Left lung (tissue), 10 donors: Measurements from ENCODE around the gene CISH. TPM values are rescaled to one million over a fixed set of nuclear protein-coding genes. Genes with fewer than 3 reads are reported as not detected.
A peak's percentile ranks its signal among the peaks of the same experiment; 100 is the strongest.

ENCODE experiments used
- ATAC-seq: fragments of 200-7000 bp; cut with Tn5 transposase; one replicate; pipeline ENCODE4 v1.9.1; 2020; ENCODE audit warnings: moderate library complexity
- DNase-seq, 4 donors: peaks; one replicate each; pipeline ENCODE4 v3.0.0-alpha.2; 2013 to 2020
- H3K27ac ChIP-seq, 2 donors: fragments of 200-600 bp; sonication (generic) in 1 of 2; one replicate each; pipeline versions ENCODE4 v1.5.0 to v1.8.0; 2020 to 2021
- H3K27me3 ChIP-seq, 2 donors: fragments of 200-600 bp; sonication (generic) in 1 of 2; one replicate each; pipeline versions ENCODE4 v1.5.0 to v1.8.0; 2020 to 2021
- H3K36me3 ChIP-seq, 2 donors: fragments of 200-600 bp; sonication (generic) in 1 of 2; one replicate each; pipeline versions ENCODE4 v1.5.0 to v1.8.0; 2020 to 2021
- H3K4me1 ChIP-seq, 2 donors: fragments of 200-600 bp; one replicate each; pipeline ENCODE4 v1.8.0; 2021
- H3K4me3 ChIP-seq, 2 donors: fragments of 200-600 bp; sonication (generic) in 1 of 2; one replicate each; pipeline versions ENCODE4 v1.5.0 to v1.8.0; 2020 to 2021; ENCODE audit warnings: mild to moderate bottlenecking in 1 of 2
- H3K9me3 ChIP-seq, 2 donors: fragments of 200-600 bp; sonication (generic) in 1 of 2; one replicate each; pipeline versions ENCODE4 v1.5.0 to v1.8.0; 2020 to 2021
- intact Hi-C, 2 donors: fragments of 100-400 bp; cut with DNase I; formaldehyde crosslinking; loops; one replicate each; pipeline versions ENCODE4 v1.11.2 to v1.14.2; 2022
- polyA plus RNA-seq, 6 donors: library from polyadenylated mRNA; unstranded; fragments of 120-200 nt; gene quantifications; one replicate each; pipeline ENCODE4 v1.2.1, GENCODE V29; 2013; ENCODE audit not compliant: insufficient read length in 6 of 6
- total RNA-seq, 2 donors: library from RNA; stranded (reverse); fragmentation: NEBNext Ultra II Directional; extraction: Animal tissue kit (Norgen Biotek cat#: 25700); gene quantifications; one replicate each; pipeline ENCODE4 v1.2.1, GENCODE V29; 2021
- TF ChIP-seq, protein P1 (sequence below), 2 donors: fragments of 200-600 bp; sonication (generic) in 1 of 2; IDR thresholded peaks; one replicate each; pipeline versions ENCODE4 v1.5.0 to v1.8.0; 2021; ENCODE audit warnings: antibody characterized with exemption in 2 of 2
- donor health status: DM: no; HTN: yes; CAD: no.
- donor health status: DM: no; HTN: no; CAD: no.

The CISH gene
- total and polyA plus RNA-seq, 8 donors = 20.2 to 55.2 (median 26.5) TPM

GRCh38 chr3:50626401-50626800 lies 14.8 kb upstream of the CISH start:
- H3K27ac ChIP-seq = peak overlapping the region; percentile 59 to 77
- no peaks in the 10 kb centered on the region for H3K27me3 ChIP-seq
- TF ChIP-seq, protein P1, sequence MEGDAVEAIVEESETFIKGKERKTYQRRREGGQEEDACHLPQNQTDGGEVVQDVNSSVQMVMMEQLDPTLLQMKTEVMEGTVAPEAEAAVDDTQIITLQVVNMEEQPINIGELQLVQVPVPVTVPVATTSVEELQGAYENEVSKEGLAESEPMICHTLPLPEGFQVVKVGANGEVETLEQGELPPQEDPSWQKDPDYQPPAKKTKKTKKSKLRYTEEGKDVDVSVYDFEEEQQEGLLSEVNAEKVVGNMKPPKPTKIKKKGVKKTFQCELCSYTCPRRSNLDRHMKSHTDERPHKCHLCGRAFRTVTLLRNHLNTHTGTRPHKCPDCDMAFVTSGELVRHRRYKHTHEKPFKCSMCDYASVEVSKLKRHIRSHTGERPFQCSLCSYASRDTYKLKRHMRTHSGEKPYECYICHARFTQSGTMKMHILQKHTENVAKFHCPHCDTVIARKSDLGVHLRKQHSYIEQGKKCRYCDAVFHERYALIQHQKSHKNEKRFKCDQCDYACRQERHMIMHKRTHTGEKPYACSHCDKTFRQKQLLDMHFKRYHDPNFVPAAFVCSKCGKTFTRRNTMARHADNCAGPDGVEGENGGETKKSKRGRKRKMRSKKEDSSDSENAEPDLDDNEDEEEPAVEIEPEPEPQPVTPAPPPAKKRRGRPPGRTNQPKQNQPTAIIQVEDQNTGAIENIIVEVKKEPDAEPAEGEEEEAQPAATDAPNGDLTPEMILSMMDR (IDR thresholded peaks at IDR 0.05) = no peak
- no peak for ATAC-seq
- H3K9me3 ChIP-seq = no peaks in the 10 kb centered on the region
- peaks cover 0 to 18% of the 10 kb centered on the region in 2 donors for H3K36me3 ChIP-seq
- DNase-seq = no peak
- peaks cover 6 to 100% of the 10 kb centered on the region in 2 donors for H3K4me1 ChIP-seq
- no peak overlapping the region for H3K4me3 ChIP-seq
- intact Hi-C loops = no loop called here

GRCh38 chr3:50625231-50626182 lies 13.9 kb upstream of the CISH start:
- Histone ChIP-seq H3K36me3 (peaks cover 0 to 10% of the 10 kb centered on the region in 2 donors), H3K27ac (peak overlapping the region; percentile 14 to 77), H3K4me3 (no peak overlapping the region), H3K4me1 (peaks cover 13 to 100% of the 10 kb centered on the region in 2 donors), H3K27me3 (no peaks in the 10 kb centered on the region), H3K9me3 (no peaks in the 10 kb centered on the region)
- TF ChIP-seq, protein P1 (IDR thresholded peaks at IDR 0.05) = no peak
- no peak for ATAC-seq
- intact Hi-C loops = no loop called here
- DNase-seq = no peak

DNA sequence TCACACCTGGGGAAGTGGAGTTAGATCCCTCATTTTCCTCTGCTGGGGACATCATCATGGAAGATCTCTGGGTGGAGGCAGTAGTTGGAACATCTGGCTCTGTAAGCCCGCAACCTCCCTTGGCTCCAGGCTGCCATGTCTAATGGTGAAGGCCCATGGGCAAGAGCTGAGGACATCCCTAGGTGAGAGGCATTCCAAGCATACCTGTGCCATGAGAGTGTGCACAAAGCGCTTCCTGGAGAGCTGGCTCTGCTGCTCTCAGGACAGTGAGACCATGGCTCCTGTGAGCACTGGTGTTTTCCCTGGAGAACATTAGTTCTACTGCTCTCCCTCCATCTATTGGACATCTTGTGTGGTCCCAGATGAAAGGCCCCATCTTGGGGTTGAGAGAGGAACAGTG lies 13.1 kb upstream of the CISH start:
- peaks cover 18 to 100% of the 10 kb centered on the region in 2 donors for H3K4me1 ChIP-seq
- intact Hi-C loops = no loop called here
- no peaks in the 10 kb centered on the region for H3K27me3 ChIP-seq
- H3K4me3 ChIP-seq = no peak overlapping the region
- TF ChIP-seq, protein P1 (IDR thresholded peaks at IDR 0.05) = no peak
- ATAC-seq (peak; percentile 53), DNase-seq (no peak)
- no peaks in the 10 kb centered on the region for H3K9me3 ChIP-seq
- peak overlapping the region in 1 of 2 donors; percentile 77 for H3K27ac ChIP-seq
- H3K36me3 ChIP-seq = peaks cover 0 to 10% of the 10 kb centered on the region in 2 donors

DNA sequence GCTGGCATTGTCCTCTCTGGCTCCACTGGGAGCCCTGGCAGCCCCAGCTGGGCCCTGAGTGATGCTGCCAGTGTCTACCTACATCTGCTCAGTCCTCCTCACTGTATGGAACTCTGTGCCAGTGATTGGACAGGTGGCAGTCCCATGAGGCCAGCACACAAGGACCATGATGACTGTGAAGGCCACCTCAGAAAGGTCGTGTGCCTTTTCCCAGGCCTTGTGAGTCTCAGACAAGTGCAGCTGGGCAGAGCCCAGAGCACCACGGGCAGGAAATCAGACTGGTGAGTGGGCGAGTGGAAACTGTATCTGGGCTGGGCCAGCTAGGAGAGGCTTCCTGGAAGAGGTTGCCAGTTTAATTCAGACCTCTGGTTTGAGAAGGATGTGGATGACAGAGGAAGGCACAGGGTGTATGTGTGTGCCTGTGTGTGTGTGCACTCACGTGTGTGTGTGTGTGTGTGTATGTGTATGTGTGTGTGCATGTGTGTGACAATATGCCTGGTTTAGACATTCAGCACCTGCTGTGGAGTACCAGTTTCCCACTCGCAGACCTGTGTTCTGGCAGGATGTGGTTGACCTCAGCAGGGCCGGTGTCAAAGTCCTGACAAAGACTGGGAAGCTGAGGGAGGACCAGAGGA lies 12.4 kb upstream of the CISH start:
- ATAC-seq (peak; percentile 14), DNase-seq (no peak)
- Histone ChIP-seq H3K4me1 (peaks cover 23 to 100% of the 10 kb centered on the region in 2 donors), H3K27ac (peak overlapping the region in 1 of 2 donors; percentile 77), H3K36me3 (peaks cover 0 to 10% of the 10 kb centered on the region in 2 donors), H3K27me3 (no peaks in the 10 kb centered on the region), H3K9me3 (no peaks in the 10 kb centered on the region), H3K4me3 (no peak overlapping the region)
- TF ChIP-seq, protein P1 (IDR thresholded peaks at IDR 0.05) = no peak
- intact Hi-C loops = no loop called here

DNA sequence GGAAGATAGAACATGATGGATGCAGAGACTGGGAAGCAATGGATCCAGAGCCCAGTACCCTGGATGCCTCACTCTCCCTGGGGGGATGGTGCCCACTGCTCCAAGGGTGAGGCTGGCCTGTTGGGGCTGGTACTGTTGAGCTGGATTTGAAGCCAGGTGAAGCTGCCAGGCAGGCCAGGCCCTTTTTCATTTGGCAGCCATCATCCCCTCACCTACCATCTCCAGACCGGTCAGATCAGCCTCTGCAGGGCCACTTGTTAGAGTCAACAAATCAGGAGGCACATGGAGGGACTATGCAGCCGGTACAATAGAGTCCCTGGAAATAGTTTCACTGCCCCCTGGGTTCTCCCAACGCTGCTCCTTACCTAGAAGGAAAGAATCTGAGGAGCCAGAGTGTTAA lies 11.3 kb upstream of the CISH start:
- Histone ChIP-seq H3K27me3 (no peaks in the 10 kb centered on the region), H3K9me3 (no peaks in the 10 kb centered on the region), H3K36me3 (peaks cover 0 to 10% of the 10 kb centered on the region in 2 donors), H3K4me1 (peaks cover 23 to 100% of the 10 kb centered on the region in 2 donors), H3K4me3 (no peak overlapping the region), H3K27ac (peak overlapping the region in 1 of 2 donors; percentile 77)
- DNase-seq (no peak), ATAC-seq (peak; percentile 9)
- TF ChIP-seq, protein P1 (IDR thresholded peaks at IDR 0.05) = no peak
- intact Hi-C loops = no loop called here
